AG09319 (cell line): ENCODE data around the gene ARHGAP33.
"Not testable (repeated sequence)": the region's sequence is repeated elsewhere in the genome, so short reads cannot be mapped to it uniquely, and the experiment has no call there.

ENCODE experiments used
- DNase-seq: peaks from one replicate; pipeline ENCODE4 v3.0.0-alpha.2; 2010; ENCODE audit warnings: low read depth; ENCODE audit errors: extremely low read depth
- CTCF ChIP-seq: IDR thresholded peaks from 2 replicates; pipeline ENCODE4 v1.5.1; 2011; ENCODE audit warnings: low read depth, mild to moderate bottlenecking, inconsistent platforms, low read length, moderate library complexity

ARHGAP33 gene

GRCh38 chr19:35759697-35760096 lies 15.7 kb upstream of the ARHGAP33 start:
- TF ChIP-seq CTCF, result no peak
- DNase-seq, result no peak

GRCh38 chr19:35760711-35761349 lies 14.5 kb upstream of the ARHGAP33 start:
- DNase-seq, result no peak
- no peak for TF ChIP-seq CTCF

DNA sequence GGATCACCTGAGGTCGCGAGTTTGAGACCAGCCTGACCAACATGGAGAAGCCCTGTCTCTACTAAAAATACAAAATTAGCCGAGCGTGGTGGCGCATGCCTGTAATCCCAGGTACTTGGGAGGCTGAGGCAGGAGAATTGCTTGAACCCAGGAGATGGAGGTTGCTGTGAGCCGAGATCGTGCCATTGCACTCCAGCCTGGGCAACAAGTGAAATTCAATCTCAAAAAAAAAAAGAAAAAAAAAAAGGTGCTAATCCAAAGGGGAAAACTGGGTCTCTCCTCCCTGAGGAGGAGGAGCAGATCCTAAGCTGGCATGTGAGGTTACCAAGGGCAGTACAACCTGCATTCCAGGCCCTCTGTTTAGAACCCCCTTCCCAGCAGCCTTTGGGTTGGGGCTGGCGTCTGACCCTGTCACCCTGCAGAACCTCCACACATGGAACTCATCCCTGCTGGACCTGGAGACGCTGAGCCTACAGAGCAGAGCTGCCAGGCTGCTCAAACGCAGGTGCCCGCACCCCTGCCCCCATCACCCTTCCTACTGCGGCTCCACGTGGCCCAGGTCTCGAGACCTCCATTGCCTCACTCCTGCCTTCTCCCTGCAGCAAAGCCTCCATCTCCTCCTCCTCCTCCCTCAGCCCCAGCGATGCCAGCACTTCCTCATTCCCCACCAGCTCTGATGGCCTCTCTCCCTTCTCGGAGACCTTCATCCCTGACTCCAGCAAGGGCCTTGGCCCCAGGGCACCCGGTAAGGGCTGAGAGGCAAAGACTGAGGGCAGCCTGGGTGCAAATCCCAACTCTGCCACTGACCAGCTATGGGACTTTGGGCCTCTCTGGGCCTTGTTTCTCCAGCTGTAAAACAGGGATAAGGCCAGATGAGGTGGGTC lies 10.7 kb upstream of the ARHGAP33 start:
- DNase-seq, result no peak
- TF ChIP-seq CTCF, result no peak

- DNase-seq, result no peak
These were observed 8.7 kb upstream of the ARHGAP33 start for GRCh38 chr19:35766571-35767104.

GRCh38 chr19:35767288-35768081 lies 7.9 kb upstream of the ARHGAP33 start:
- no peak for TF ChIP-seq CTCF
- DNase-seq, result no peak

More at GRCh38 chr19:35766571-35767104, 8.7 kb upstream of the ARHGAP33 start:
- TF ChIP-seq CTCF, result no peak

DNA sequence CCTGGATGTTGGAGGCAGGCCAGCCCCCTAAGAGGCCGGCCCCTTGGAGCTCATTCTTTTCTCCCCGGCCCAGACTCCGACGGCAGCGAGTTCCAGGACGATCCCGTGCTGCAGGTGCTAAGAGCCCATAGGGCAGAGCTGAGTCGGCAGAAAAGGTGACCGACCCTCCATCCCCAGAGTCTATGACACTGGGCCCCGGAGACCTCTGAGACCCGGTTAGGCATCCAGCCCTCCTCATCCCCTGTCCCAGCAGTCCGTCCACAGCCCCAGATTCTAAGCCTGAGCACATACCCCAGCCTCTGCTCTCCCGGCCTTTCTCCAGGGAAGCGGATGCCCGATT lies 7.3 kb upstream of the ARHGAP33 start:
- TF ChIP-seq CTCF, result no peak
- DNase-seq, result no peak

DNA sequence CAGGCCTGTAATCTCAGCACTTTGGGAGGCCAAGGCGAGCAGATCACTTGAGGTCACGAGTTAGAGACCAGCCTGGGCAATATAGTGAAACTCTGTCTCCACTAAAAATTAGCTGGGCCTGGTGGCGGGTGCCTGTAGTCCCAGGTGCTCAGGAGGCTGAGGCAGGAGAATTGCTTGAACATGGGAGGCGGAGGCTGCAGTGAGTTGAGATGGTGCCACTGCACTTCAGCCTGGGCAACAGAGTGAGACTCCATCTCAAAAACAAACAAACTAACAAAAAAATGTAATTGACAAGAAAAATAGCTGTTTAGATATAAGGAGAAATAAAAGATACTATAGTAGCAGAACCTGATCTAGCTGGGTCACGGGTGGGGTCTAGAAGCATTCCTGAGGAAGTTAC lies 3.0 kb upstream of the ARHGAP33 start:
- not testable (repeated sequence) for DNase-seq
